Measurements from ENCODE around the gene RRM2.

DNA sequence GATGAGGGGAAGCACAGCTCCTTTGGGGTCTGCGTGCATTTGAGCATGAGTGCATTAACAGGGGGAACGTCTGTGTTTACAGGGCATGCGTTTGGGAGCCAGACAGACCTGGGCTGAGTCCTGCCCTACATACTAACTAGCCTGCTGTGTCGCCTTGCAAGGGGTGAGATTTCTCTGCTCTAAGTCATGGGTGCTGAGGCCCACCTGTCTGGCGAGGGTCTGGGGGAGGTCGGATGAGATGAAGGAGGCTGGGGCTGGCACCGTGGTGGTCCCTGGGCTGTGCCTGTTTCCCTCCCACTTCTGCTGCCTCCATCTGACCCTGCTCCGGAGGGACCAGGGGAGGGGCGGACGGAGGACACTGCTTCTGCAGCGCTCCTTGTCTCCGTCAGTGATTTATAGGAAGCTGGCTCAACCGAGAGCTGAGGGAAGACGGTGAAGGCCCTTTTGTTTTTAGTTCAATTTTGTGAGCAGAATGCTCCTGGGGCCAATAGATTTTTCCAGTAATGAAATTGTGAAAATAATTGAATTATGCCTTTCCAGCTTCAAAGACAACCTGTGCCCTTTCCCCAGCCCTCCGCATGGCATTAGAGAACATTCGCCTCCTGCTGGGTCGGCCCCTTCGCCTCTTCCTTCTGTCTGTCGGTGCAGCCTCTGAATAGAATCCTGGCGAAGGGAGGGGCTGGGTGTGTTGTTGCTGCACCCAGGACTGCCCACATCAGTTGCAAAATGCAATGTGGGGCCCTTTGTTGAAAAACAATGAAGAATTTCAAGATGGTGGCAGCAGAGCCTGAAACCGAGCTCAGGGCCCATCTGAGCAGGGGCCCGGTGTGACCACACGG lies 49.7 kb downstream of the RRM2 start:
- TF ChIP-seq, protein P1, sequence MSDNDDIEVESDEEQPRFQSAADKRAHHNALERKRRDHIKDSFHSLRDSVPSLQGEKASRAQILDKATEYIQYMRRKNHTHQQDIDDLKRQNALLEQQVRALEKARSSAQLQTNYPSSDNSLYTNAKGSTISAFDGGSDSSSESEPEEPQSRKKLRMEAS (CRISPR knock-in tag; IDR thresholded peaks at IDR 0.05), result no peak
- TF ChIP-seq, protein P2, sequence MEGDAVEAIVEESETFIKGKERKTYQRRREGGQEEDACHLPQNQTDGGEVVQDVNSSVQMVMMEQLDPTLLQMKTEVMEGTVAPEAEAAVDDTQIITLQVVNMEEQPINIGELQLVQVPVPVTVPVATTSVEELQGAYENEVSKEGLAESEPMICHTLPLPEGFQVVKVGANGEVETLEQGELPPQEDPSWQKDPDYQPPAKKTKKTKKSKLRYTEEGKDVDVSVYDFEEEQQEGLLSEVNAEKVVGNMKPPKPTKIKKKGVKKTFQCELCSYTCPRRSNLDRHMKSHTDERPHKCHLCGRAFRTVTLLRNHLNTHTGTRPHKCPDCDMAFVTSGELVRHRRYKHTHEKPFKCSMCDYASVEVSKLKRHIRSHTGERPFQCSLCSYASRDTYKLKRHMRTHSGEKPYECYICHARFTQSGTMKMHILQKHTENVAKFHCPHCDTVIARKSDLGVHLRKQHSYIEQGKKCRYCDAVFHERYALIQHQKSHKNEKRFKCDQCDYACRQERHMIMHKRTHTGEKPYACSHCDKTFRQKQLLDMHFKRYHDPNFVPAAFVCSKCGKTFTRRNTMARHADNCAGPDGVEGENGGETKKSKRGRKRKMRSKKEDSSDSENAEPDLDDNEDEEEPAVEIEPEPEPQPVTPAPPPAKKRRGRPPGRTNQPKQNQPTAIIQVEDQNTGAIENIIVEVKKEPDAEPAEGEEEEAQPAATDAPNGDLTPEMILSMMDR (IDR thresholded peaks at IDR 0.05), result no peak
- TF ChIP-seq NR2C2 (CRISPR knock-in tag; IDR thresholded peaks at IDR 0.05) (no peak), MYBL2 (CRISPR knock-in tag; IDR thresholded peaks at IDR 0.05) (no peak), ZNF263 (CRISPR knock-in tag; IDR thresholded peaks at IDR 0.05; ENCODE audit: low read depth) (no peak), KAT7 (CRISPR knock-in tag; IDR thresholded peaks at IDR 0.05; ENCODE audit: borderline replicate concordance) (no peak), NR1H2 (CRISPR knock-in tag; IDR thresholded peaks at IDR 0.05) (no peak), ZNF138 (CRISPR knock-in tag; conservative IDR thresholded peaks at IDR 0.05) (no peak)

Data from WTC11 (cell line).